ENCODE results near the gene PFKL. TPM values are rescaled to one million over a fixed set of nuclear protein-coding genes. Genes with fewer than 3 reads are reported as not detected.

PFKL gene
- total RNA-seq, 4 donors from 2014 or later, result 185 to 288 (median 249) TPM

- Histone ChIP-seq H3K4me1 (no peaks in the 10 kb centered on the region), H3K27me3 (no peaks in the 10 kb centered on the region), H3K4me3 (no peak overlapping the region), H3K9me3 (no peaks in the 10 kb centered on the region), H3K27ac (no peak overlapping the region), H3K36me3 (peaks cover 0 to 34% (median 9%) of the 10 kb centered on the region in 4 donors)
- TF ChIP-seq EP300 (IDR thresholded peaks at IDR 0.05; ENCODE audit: low read depth), result no peak
- TF ChIP-seq POLR2A (IDR thresholded peaks at IDR 0.05), result no peak
- TF ChIP-seq POLR2AphosphoS5 (IDR thresholded peaks at IDR 0.05), result no peak
- TF ChIP-seq CTCF (IDR thresholded peaks at IDR 0.05), result no peak
- in situ Hi-C loops (cut with MboI; ENCODE audit: low pct_ligation_motif_present in 1 of 4, low pct_unique_long_range_greater_than_20kb in 1 of 4, low sequenced_read_pairs in 3 of 4) (no loop called here), intact Hi-C loops (cut with DNase I; ENCODE audit: low total_unique reads) (no loop called here)
- DNase-seq, result no peak
- WGBS, 2 donors (ENCODE audit: low coverage in 1 of 2), result 94% methylated on average over 15 of the region's 19 CpGs; no CpG with 5 or more reads in 1 of the 2 donors
Observed at GRCh38 chr21:44312716-44313115, 12.9 kb downstream of the PFKL start.

- WGBS, 2 donors (ENCODE audit: low coverage in 1 of 2), result 96% methylated on average over 13 of the region's 13 CpGs; no CpG with 5 or more reads in 1 of the 2 donors
Observed at GRCh38 chr21:44313451-44313850, 13.6 kb downstream of the PFKL start.

DNA sequence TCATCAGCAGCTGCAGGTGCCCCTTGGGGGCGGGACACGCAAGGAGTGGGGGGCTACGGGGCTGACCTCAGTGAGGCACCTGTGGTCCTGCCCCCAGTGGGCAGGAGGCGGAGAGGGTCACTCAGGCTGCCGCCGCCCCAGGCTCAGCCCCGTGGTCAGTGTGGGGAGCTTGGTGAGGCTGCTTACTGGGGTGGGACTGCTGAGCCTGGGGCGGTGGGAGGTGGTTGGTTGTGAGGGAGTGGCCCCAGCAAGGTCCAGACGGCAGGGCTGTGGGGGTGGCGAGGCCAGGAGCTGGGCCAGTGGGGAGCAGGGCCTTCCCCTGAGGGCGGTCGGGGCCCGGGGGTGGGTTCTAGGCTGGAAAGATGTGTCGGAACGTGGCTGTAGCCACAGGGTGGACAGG, 14.3 kb downstream of the PFKL start:
- H3K4me1 ChIP-seq, result no peaks in the 10 kb centered on the region
- no peaks in the 10 kb centered on the region for H3K27me3 ChIP-seq
- no peak overlapping the region for H3K27ac ChIP-seq
- WGBS, 2 donors (ENCODE audit: low coverage in 1 of 2), result 90% methylated on average over 6 of the region's 15 CpGs; no CpG with 5 or more reads in 1 of the 2 donors
- intact Hi-C loops (cut with DNase I; ENCODE audit: low total_unique reads), result no loop called here
- no peak for DNase-seq
- peaks cover 0 to 39% (median 9%) of the 10 kb centered on the region in 4 donors for H3K36me3 ChIP-seq
- no peak for TF ChIP-seq EP300 (IDR thresholded peaks at IDR 0.05; ENCODE audit: low read depth)
- TF ChIP-seq POLR2AphosphoS5 (IDR thresholded peaks at IDR 0.05), result no peak
- TF ChIP-seq POLR2A (IDR thresholded peaks at IDR 0.05), result no peak
- no peak for TF ChIP-seq CTCF (IDR thresholded peaks at IDR 0.05)
- H3K4me3 ChIP-seq, result no peak overlapping the region
- H3K9me3 ChIP-seq, result no peaks in the 10 kb centered on the region
- in situ Hi-C loops (cut with MboI; ENCODE audit: low pct_ligation_motif_present in 1 of 4, low pct_unique_long_range_greater_than_20kb in 1 of 4, low sequenced_read_pairs in 3 of 4), result no loop called here

More at GRCh38 chr21:44313451-44313850, 13.6 kb downstream of the PFKL start:
- no peaks in the 10 kb centered on the region for H3K9me3 ChIP-seq
- in situ Hi-C loops (cut with MboI; ENCODE audit: low pct_ligation_motif_present in 1 of 4, low pct_unique_long_range_greater_than_20kb in 1 of 4, low sequenced_read_pairs in 3 of 4), result no loop called here
- intact Hi-C loops (cut with DNase I; ENCODE audit: low total_unique reads), result no loop called here
- no peaks in the 10 kb centered on the region for H3K27me3 ChIP-seq
- H3K4me3 ChIP-seq, result no peak overlapping the region
- H3K36me3 ChIP-seq, result peaks cover 0 to 39% (median 9%) of the 10 kb centered on the region in 4 donors
- H3K27ac ChIP-seq, result no peak overlapping the region
- TF ChIP-seq POLR2AphosphoS5 (IDR thresholded peaks at IDR 0.05) (no peak), POLR2A (IDR thresholded peaks at IDR 0.05) (no peak), CTCF (IDR thresholded peaks at IDR 0.05) (no peak), EP300 (IDR thresholded peaks at IDR 0.05; ENCODE audit: low read depth) (no peak)
- no peaks in the 10 kb centered on the region for H3K4me1 ChIP-seq
- DNase-seq, result no peak

DNA sequence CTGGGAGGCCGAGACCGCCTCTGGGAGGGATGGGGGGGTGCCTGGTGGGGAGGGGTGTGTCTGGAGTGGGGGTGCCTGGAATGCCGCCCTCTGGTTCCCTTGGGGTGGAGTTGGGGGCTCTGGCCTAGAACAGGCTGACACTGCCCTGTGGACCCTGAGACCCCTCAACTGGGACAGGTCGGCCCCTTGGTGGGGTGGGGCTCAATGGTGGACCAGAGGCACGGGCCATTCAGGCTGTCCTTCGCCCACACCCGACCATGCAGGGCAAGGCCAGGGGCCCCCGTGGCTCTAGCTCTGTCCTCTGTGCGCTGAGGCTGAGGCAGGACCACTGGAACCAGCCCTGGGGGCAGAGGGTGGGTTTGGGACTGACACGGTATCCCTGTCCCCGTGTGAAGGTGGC, 14.7 kb downstream of the PFKL start:
- no peak overlapping the region for H3K4me3 ChIP-seq
- no peak for DNase-seq
- WGBS, 2 donors (ENCODE audit: low coverage in 1 of 2), result 94% methylated on average over 9 of the region's 11 CpGs; no CpG with 5 or more reads in 1 of the 2 donors
- no peaks in the 10 kb centered on the region for H3K4me1 ChIP-seq
- H3K27me3 ChIP-seq, result no peaks in the 10 kb centered on the region
- intact Hi-C loops (cut with DNase I; ENCODE audit: low total_unique reads) (no loop called here), in situ Hi-C loops (cut with MboI; ENCODE audit: low pct_ligation_motif_present in 1 of 4, low pct_unique_long_range_greater_than_20kb in 1 of 4, low sequenced_read_pairs in 3 of 4) (no loop called here)
- no peak for TF ChIP-seq POLR2AphosphoS5 (IDR thresholded peaks at IDR 0.05)
- TF ChIP-seq CTCF (IDR thresholded peaks at IDR 0.05), result no peak
- TF ChIP-seq EP300 (IDR thresholded peaks at IDR 0.05; ENCODE audit: low read depth), result no peak
- no peak for TF ChIP-seq POLR2A (IDR thresholded peaks at IDR 0.05)
- H3K36me3 ChIP-seq, result peaks cover 0 to 39% (median 9%) of the 10 kb centered on the region in 4 donors
- H3K27ac ChIP-seq, result no peak overlapping the region
- H3K9me3 ChIP-seq, result no peaks in the 10 kb centered on the region
